ENCODE measurements around the gene ANO1. TPM values are rescaled to one million over a fixed set of nuclear protein-coding genes. Genes with fewer than 3 reads are reported as not detected.
"Not testable (repeated sequence)": the region's sequence is repeated elsewhere in the genome, so short reads cannot be mapped to it uniquely, and the experiment has no call there.

Gene ANO1
- total RNA-seq, 6 experiments from 2014 or later: not detected

GRCh38 chr11:70032470-70032795 lies 45.7 kb upstream of the ANO1 start:
- no peaks in the 10 kb centered on the region for H3K36me3 Mint-ChIP-seq (ENCODE audit: low read depth)
- no peak for DNase-seq
- H3K4me1 Mint-ChIP-seq (ENCODE audit: low read depth): peaks cover 14% of the 10 kb centered on the region
- peaks cover 7% of the 10 kb centered on the region for H3K9me3 Mint-ChIP-seq
- H3K27ac Mint-ChIP-seq: no peak overlapping the region
- no peak overlapping the region for H3K4me3 Mint-ChIP-seq
- no peak for TF ChIP-seq CTCF (IDR thresholded peaks at IDR 0.05)
- peaks cover 36% of the 10 kb centered on the region for H3K27me3 Mint-ChIP-seq (ENCODE audit: insufficient read depth)

- no peak for TF ChIP-seq CTCF (IDR thresholded peaks at IDR 0.05)
- DNase-seq: no peak
- peaks cover 41% of the 10 kb centered on the region for H3K27me3 Mint-ChIP-seq (ENCODE audit: insufficient read depth)
- H3K4me3 Mint-ChIP-seq: no peak overlapping the region
- no peak overlapping the region for H3K27ac Mint-ChIP-seq
- H3K36me3 Mint-ChIP-seq (ENCODE audit: low read depth): peaks cover 1% of the 10 kb centered on the region
- H3K9me3 Mint-ChIP-seq: peaks cover 12% of the 10 kb centered on the region
- H3K4me1 Mint-ChIP-seq (ENCODE audit: low read depth): peaks cover 14% of the 10 kb centered on the region
Measured at GRCh38 chr11:70032943-70033710, 45.0 kb upstream of the ANO1 start.

- no peak overlapping the region for H3K27ac Mint-ChIP-seq
- TF ChIP-seq CTCF (IDR thresholded peaks at IDR 0.05): no peak
- peaks cover 14% of the 10 kb centered on the region for H3K4me1 Mint-ChIP-seq (ENCODE audit: low read depth)
- peaks cover 46% of the 10 kb centered on the region for H3K27me3 Mint-ChIP-seq (ENCODE audit: insufficient read depth)
- peaks cover 18% of the 10 kb centered on the region for H3K9me3 Mint-ChIP-seq
- H3K4me3 Mint-ChIP-seq: no peak overlapping the region
- no peak for DNase-seq
- H3K36me3 Mint-ChIP-seq (ENCODE audit: low read depth): peaks cover 7% of the 10 kb centered on the region
Measured at GRCh38 chr11:70033711-70034070, 44.4 kb upstream of the ANO1 start.

GRCh38 chr11:70034740-70035365 lies 43.3 kb upstream of the ANO1 start:
- peaks cover 23% of the 10 kb centered on the region for H3K9me3 Mint-ChIP-seq
- no peak overlapping the region for H3K27ac Mint-ChIP-seq
- peaks cover 11% of the 10 kb centered on the region for H3K36me3 Mint-ChIP-seq (ENCODE audit: low read depth)
- H3K27me3 Mint-ChIP-seq (ENCODE audit: insufficient read depth): peaks cover 44% of the 10 kb centered on the region
- DNase-seq: no peak
- TF ChIP-seq CTCF (IDR thresholded peaks at IDR 0.05): no peak
- peaks cover 7% of the 10 kb centered on the region for H3K4me1 Mint-ChIP-seq (ENCODE audit: low read depth)
- no peak overlapping the region for H3K4me3 Mint-ChIP-seq

- H3K4me1 Mint-ChIP-seq (ENCODE audit: low read depth); H3K27ac Mint-ChIP-seq; H3K4me3 Mint-ChIP-seq; DNase-seq: not testable (repeated sequence)
- Mint-ChIP-seq H3K9me3 (peaks cover 23% of the 10 kb centered on the region), H3K27me3 (ENCODE audit: insufficient read depth) (peaks cover 46% of the 10 kb centered on the region), H3K36me3 (ENCODE audit: low read depth) (peaks cover 11% of the 10 kb centered on the region)
Measured at GRCh38 chr11:70035665-70036064, 42.5 kb upstream of the ANO1 start.

Data from HFFc6 (cell line).